K562 (cell line): ENCODE results near the gene RAPGEF5. TPM values are rescaled to one million over a fixed set of nuclear protein-coding genes. Genes with fewer than 3 reads are reported as not detected.

Source experiments
- FOXO4 ChIP-seq: fragments of 450-650 bp; formaldehyde crosslinking; IDR thresholded peaks from 2 replicates; pipeline ENCODE4 v1.4.0; 2020; ENCODE audit warnings: mild to moderate bottlenecking, moderate library complexity
- SAFB ChIP-seq: fragments of 200-400 bp; formaldehyde crosslinking; IDR thresholded peaks from 2 replicates; pipeline ENCODE4 v1.6.1; 2017; ENCODE audit warnings: low read depth, low read length, borderline replicate concordance
- TGIF2 ChIP-seq: sonication (generic); formaldehyde crosslinking; IDR thresholded peaks from 2 replicates; pipeline ENCODE4 v1.8.1; 2022; ENCODE audit warnings: mild to moderate bottlenecking, missing genetic modification reagents, moderate library complexity
- WHSC1 ChIP-seq: IDR thresholded peaks from one replicate; pipeline ENCODE4 v1.6.1; 2012; ENCODE audit warnings: low read length, control low read depth, inconsistent platforms
- ZNF318 ChIP-seq, 2 experiments: fragments of 450-650 bp; IDR thresholded peaks; 2 replicates each; pipeline ENCODE4 v1.6.1; 2016; ENCODE audit warnings: mild to moderate bottlenecking in 2 of 2, borderline replicate concordance in 1 of 2, low read depth in 1 of 2, moderate library complexity in 1 of 2
- polyA plus RNA-seq, 8 experiments: library from polyadenylated mRNA; depleted of rRNA in 4 of 8; stranded (reverse) in 5 of 8; unstranded in 3 of 8; fragments of >200 nt; fragmentation: Nextera tagmentation in 2 of 8; fragmentation: Illumina TruSeq in 1 of 8; extraction: Ambion mirVana in 2 of 8; extraction: Trizol in 1 of 8; gene quantifications; 2 replicates each; pipeline versions ENCODE4 v1.2.1 to v1.2.3, GENCODE V29; 2011 to 2014; ENCODE audit warnings: inconsistent platforms in 1 of 8, missing spikeins in 1 of 8
- total RNA-seq, 7 experiments: library from RNA; depleted of rRNA in 6 of 7; stranded (reverse); fragments of >200 nt in 6 of 7; fragmentation: Illumina TruSeq in 2 of 7; extraction: Trizol in 2 of 7; gene quantifications; 2 replicates each; pipeline versions ENCODE4 v1.2.1 to v1.2.3, GENCODE V29; 2011 to 2021; ENCODE audit warnings: low replicate concordance in 1 of 7
- TF ChIP-seq, protein P1 (sequence below): fragments of 450-650 bp; IDR thresholded peaks from 2 replicates; pipeline ENCODE4 v1.6.1; 2016; ENCODE audit warnings: antibody characterized with exemption

The RAPGEF5 gene
- total and polyA plus RNA-seq, 9 of the 15 experiments (the other 6 are each of a cell fraction or from before 2014, with no cell fraction given): 0.39 to 2.0 (median 1.1) TPM

DNA sequence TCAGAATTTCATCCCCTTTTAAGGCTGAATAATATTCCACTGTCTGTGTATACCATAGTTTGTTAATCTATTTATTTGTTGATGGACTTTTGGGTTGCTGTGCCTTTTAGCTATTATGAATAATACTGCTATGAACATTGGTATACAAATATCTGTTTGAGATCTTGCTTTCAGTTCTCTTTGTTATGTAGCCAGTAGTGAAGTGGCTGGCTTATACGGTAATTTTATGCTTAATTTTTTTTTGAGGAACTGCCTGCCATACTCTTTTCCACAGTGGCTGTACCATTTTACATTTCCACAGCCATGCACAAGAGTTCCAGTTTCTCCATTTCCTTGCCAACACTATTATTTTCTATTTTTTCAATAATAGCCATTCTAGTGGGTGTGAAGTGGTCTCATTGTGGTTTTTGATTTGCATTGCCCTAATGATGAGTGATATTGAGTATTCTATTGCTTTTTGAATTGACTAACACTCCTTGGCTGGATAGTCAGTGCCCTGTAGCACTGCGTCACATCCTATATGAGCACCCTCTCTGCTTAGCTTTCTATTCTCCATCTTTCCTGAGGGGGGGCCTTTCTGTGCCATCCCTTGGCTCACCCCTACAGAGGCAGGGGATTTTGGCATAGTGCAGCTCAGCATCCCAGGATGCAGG, 29.4 kb upstream of the RAPGEF5 start (continued):
- TF ChIP-seq ZNF318 (IDR thresholded peaks at IDR 0.05; ENCODE audit: borderline replicate concordance in 1 of 2, low read depth in 1 of 2): no peak
- TF ChIP-seq TGIF2 (CRISPR knock-in tag): no peak
- TF ChIP-seq, protein P1, sequence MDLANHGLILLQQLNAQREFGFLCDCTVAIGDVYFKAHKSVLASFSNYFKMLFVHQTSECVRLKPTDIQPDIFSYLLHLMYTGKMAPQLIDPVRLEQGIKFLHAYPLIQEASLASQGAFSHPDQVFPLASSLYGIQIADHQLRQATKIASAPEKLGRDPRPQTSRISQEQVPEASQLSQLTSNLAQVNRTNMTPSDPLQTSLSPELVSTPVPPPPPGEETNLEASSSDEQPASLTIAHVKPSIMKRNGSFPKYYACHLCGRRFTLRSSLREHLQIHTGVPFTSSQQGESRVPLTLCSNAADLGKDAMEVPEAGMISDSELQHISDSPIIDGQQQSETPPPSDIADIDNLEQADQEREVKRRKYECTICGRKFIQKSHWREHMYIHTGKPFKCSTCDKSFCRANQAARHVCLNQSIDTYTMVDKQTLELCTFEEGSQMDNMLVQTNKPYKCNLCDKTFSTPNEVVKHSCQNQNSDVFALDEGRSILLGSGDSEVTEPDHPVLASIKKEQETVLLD: no peak
- TF ChIP-seq WHSC1: no peak
- no peak for TF ChIP-seq SAFB
- TF ChIP-seq FOXO4 (CRISPR knock-in tag): no peak
